Vagina (tissue), 2 donors: Measurements from ENCODE around the gene IQSEC1.

Source experiments
- POLR2A ChIP-seq, 2 donors: fragments of 450-650 bp; IDR thresholded peaks; one replicate each; pipeline ENCODE4 v1.6.1; 2017; ENCODE audit warnings: antibody characterized with exemption in 2 of 2, mild to moderate bottlenecking in 2 of 2, moderate library complexity in 2 of 2
- POLR2AphosphoS5 ChIP-seq, 2 donors: sonication (generic); formaldehyde crosslinking; IDR thresholded peaks; one replicate each; pipeline ENCODE4 v1.9.0; 2017; ENCODE audit warnings: antibody characterized with exemption in 2 of 2, mild to moderate bottlenecking in 2 of 2, low read depth in 1 of 2; ENCODE audit not compliant: insufficient read depth in 1 of 2
- TF ChIP-seq, protein P1 (sequence below), 3 experiments: fragments of 450-650 bp in 2 of 3; fragments of 200-600 bp in 1 of 3; sonication (generic) in 1 of 3; IDR thresholded peaks; one replicate each; pipeline ENCODE4 v1.5.1; 2017 to 2019; ENCODE audit warnings: antibody characterized with exemption in 3 of 3, mild to moderate bottlenecking in 2 of 3, moderate library complexity in 2 of 3

DNA sequence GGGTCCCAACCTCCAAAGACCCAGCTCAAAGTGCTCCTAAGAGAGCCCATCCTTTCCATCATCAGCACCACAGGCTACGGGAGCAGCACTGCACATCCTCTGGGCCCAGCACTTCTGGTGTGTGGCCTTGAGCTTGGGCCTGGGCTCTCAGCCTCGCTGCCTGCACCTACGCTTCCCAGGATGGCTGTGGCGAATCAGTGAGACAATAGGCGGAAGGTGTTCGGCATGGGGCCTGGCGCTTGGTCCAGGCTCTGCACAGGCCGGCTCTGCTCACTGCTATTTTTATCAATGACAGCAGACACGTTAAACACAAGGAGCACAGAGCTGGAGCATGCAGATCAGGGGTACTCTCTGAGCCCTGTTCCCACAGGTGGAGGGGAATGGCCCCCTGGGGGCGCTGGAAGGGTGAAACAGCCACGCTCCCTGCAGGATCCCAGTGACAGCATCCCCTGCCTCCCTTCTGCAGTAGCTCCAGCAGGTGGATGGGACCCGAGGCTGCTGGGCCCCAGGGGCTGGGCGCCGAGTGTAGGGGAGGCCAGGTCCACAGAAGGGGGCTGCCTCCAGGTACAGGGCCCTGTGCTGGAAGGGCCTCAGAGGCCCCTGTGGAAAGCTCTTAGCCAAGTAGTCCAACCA, 141.8 kb downstream of the IQSEC1 start:
- TF ChIP-seq POLR2A (IDR thresholded peaks at IDR 0.05) (no peak), POLR2AphosphoS5 (IDR thresholded peaks at IDR 0.05; ENCODE audit: insufficient read depth in 1 of 2, low read depth in 1 of 2) (no peak)
- TF ChIP-seq, protein P1, sequence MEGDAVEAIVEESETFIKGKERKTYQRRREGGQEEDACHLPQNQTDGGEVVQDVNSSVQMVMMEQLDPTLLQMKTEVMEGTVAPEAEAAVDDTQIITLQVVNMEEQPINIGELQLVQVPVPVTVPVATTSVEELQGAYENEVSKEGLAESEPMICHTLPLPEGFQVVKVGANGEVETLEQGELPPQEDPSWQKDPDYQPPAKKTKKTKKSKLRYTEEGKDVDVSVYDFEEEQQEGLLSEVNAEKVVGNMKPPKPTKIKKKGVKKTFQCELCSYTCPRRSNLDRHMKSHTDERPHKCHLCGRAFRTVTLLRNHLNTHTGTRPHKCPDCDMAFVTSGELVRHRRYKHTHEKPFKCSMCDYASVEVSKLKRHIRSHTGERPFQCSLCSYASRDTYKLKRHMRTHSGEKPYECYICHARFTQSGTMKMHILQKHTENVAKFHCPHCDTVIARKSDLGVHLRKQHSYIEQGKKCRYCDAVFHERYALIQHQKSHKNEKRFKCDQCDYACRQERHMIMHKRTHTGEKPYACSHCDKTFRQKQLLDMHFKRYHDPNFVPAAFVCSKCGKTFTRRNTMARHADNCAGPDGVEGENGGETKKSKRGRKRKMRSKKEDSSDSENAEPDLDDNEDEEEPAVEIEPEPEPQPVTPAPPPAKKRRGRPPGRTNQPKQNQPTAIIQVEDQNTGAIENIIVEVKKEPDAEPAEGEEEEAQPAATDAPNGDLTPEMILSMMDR (IDR thresholded peaks at IDR 0.05): no peak
